ENCODE measurements around the gene NUCKS1.

DNA sequence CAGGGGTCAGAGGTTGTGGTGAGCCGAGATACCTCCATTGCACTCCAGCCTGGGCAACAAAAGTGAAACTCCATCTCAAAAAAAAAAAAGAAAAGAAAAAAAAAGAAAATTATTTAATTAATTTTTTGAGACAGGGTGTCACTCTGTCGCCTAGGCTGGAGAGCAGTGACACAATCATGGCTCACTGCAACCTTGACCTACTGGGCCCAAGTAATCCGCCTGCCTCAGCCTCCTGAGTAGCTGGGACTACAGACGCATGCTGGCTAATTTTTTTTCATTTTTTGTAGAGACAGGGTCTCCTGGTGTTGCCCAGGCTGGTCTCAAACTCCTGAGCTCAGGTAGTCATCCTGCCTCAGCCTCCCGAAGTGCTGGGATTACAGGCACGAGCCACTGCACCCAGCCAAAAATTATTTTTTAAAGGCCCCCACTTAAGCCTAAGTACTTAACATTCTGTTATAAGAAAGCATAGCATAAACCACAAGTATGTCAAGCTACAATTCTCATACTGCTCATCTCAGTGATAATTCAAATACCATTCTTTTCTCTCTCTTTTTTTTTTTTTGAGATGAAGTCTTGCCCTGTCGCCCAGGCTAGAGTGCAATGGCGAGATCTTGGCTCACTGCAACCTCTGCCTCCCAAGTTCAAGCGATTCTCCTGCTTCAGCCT, 19.9 kb downstream of the NUCKS1 start:
- TF ChIP-seq, protein P1, sequence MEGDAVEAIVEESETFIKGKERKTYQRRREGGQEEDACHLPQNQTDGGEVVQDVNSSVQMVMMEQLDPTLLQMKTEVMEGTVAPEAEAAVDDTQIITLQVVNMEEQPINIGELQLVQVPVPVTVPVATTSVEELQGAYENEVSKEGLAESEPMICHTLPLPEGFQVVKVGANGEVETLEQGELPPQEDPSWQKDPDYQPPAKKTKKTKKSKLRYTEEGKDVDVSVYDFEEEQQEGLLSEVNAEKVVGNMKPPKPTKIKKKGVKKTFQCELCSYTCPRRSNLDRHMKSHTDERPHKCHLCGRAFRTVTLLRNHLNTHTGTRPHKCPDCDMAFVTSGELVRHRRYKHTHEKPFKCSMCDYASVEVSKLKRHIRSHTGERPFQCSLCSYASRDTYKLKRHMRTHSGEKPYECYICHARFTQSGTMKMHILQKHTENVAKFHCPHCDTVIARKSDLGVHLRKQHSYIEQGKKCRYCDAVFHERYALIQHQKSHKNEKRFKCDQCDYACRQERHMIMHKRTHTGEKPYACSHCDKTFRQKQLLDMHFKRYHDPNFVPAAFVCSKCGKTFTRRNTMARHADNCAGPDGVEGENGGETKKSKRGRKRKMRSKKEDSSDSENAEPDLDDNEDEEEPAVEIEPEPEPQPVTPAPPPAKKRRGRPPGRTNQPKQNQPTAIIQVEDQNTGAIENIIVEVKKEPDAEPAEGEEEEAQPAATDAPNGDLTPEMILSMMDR (IDR thresholded peaks at IDR 0.05; ENCODE audit: low read length), result no peak
- TF ChIP-seq EZH2 (IDR thresholded peaks at IDR 0.05; ENCODE audit: borderline replicate concordance, low read length), result no peak

Data from OCI-LY1 (cell line).